Heart left ventricle (tissue), 16 donors: ENCODE results near the gene C5AR2. TPM values are rescaled to one million over a fixed set of nuclear protein-coding genes. Genes with fewer than 3 reads are reported as not detected.

Experiments
- ATAC-seq, 4 donors: fragments of 200-7000 bp; cut with Tn5 transposase; one replicate each; pipeline ENCODE4 v1.9.1; 2020 to 2022; ENCODE audit warnings: moderate library complexity in 4 of 4, mild to moderate bottlenecking in 3 of 4, moderate number of reproducible peaks in 1 of 4
- DNase-seq, 5 donors: peaks; one replicate each; pipeline ENCODE4 v3.0.0-alpha.2; 2020
- H3K27ac ChIP-seq, 12 donors: fragments of 200-600 bp; sonication (generic) in 4 of 12; one replicate each; pipeline versions ENCODE4 v1.5.0 to v1.8.0; 2016 to 2022; ENCODE audit warnings: mild to moderate bottlenecking in 2 of 12
- H3K27me3 ChIP-seq, 9 donors: fragments of 200-600 bp; sonication (generic) in 2 of 9; one replicate each; pipeline versions ENCODE4 v1.5.1 to v1.8.0; 2016 to 2022; ENCODE audit warnings: mild to moderate bottlenecking in 3 of 9
- H3K36me3 ChIP-seq, 9 donors: fragments of 200-600 bp; sonication (generic) in 2 of 9; one replicate each; pipeline versions ENCODE4 v1.5.0 to v1.8.0; 2018 to 2022; ENCODE audit warnings: mild to moderate bottlenecking in 2 of 9
- H3K4me1 ChIP-seq, 12 donors: fragments of 200-600 bp; sonication (generic) in 4 of 12; one replicate each; pipeline versions ENCODE4 v1.5.0 to v1.8.0; 2016 to 2022; ENCODE audit warnings: mild to moderate bottlenecking in 3 of 12
- H3K4me3 ChIP-seq, 12 donors: fragments of 200-600 bp; sonication (generic) in 4 of 12; one replicate each; pipeline versions ENCODE4 v1.5.0 to v1.8.0; 2017 to 2022; ENCODE audit warnings: mild to moderate bottlenecking in 9 of 12, moderate library complexity in 4 of 12
- H3K9me3 ChIP-seq, 12 donors: fragments of 200-600 bp; sonication (generic) in 4 of 12; one replicate each; pipeline versions ENCODE4 v1.5.0 to v1.8.0; 2016 to 2022; ENCODE audit warnings: mild to moderate bottlenecking in 1 of 12
- POLR2A ChIP-seq, 2 donors: fragments of 450-650 bp; IDR thresholded peaks; one replicate each; pipeline ENCODE4 v1.6.1; 2017; ENCODE audit warnings: antibody characterized with exemption in 2 of 2, mild to moderate bottlenecking in 2 of 2, moderate library complexity in 2 of 2
- WGBS, 4 donors: extraction: QIAGEN DNeasy Blood & Tissue Kit in 2 of 4; methylation state at CpG; one replicate each; pipeline versions ENCODE4 v1.1.5 to v1.1.7; 2013 to 2018; 5-methylcytosine and 5-hydroxymethylcytosine counted together
- intact Hi-C, 10 donors: fragments of 100-400 bp; cut with DNase I; formaldehyde crosslinking; loops; one replicate each; pipeline versions ENCODE4 v1.11.1 to v1.14.2; 2022
- polyA plus RNA-seq, 2 donors: library from polyadenylated mRNA; stranded (reverse); fragments of 200-250 nt; gene quantifications; one replicate each; pipeline ENCODE4 v1.2.3, GENCODE V29; 2013
- total RNA-seq, 9 donors: library from RNA; depleted of rRNA in 2 of 9; stranded (reverse); fragments of >200 nt in 2 of 9; fragmentation: NEBNext Ultra II Directional in 3 of 9; extraction: Animal tissue kit (Norgen Biotek cat#: 25700) in 3 of 9; gene quantifications; one replicate each; pipeline versions ENCODE4 v1.1.0 to v1.2.4, GENCODE V29; 2016 to 2023
- TF ChIP-seq, protein P1 (sequence below), 12 donors: fragments of 200-600 bp; sonication (generic) in 4 of 12; IDR thresholded peaks; one replicate each; pipeline versions ENCODE4 v1.5.0 to v1.8.0; 2018 to 2022; ENCODE audit warnings: antibody characterized with exemption in 12 of 12, mild to moderate bottlenecking in 5 of 12
- donor health status: ischemic (EF 13 %, LVEDD 7.1; RV severe dilation, severe dysfunction).
- donor health status: healthy with polysubstance abuse.
- donor health status: DM: no; HTN: yes; CAD: no.
- donor health status: DM: no; HTN: no; CAD: no.
- donor health status: ischemic (EF 25% LVEDD 6.9; RV normal size, moderate dysfunction).
- donor health status: ischemic (EF 25% LVEDD 5.7; RV mildly dilated, moderate dysfunction).
- donor health status: healthy.
- donor health status: DM: yes; HTN: yes; CAD: no.
- donor health status: ischemic (EF 35%, LVEDD 5.7; RV mildly dilated, moderate dysfunction).
- donor health status: nonischemic (EF 11% LVEDD 7.7; RV severe dilation, severe dysfunction).
- donor health status: DM: yes; HTN: yes; CAD: no.
- donor health status: PGD.
- donor health status: ischemic (EF 29% LVEDD 5.4; RV normal size, mild dysfunction).
- donor health status: nonischemic (EF 23%, LVEDD 6.1; RV moderate dilation, normal function).

The C5AR2 gene
- total and polyA plus RNA-seq, 11 donors, result 0.12 to 3.3 (median 0.55) TPM

DNA sequence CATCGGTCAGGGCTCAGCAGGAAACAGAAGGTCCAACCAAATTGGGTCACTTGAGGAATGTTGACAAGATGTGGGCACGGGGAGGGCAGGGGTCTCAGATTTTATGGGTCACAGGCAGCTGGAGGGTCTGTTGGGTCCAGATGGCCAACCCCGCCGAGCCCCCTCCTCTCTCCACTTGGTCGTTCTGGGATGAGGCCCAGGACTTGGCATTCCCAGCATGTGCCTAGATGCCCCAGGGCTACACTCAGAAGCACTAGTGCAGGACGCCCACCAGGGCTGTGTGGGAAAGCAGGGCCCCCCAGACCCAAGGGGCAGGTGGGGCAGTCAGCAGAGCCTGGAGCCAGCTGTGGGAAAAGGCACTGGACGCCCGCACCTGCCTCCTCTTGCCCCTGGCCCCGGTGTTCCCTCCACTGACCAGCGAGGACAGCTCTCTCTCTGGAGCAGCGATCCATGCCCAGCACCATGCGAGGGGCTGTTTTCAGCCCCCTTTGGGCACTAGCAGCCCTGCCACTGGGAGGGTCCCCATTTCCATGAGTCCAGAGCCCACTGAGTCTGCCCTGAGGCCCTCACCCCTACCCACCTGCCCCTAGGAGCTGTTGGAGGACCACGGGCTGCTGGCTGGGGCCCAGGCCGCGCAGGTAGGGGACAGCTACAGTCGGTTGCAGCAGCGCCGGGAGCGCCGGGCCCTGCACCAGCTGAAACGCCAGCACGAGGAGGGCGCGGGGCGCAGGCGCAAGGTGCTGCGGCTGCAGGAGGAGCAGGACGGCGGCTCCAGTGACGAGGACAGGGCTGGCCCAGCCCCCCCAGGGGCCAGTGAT lies 43.1 kb downstream of the C5AR2 start:
- no peak overlapping the region for H3K27ac ChIP-seq
- no peak overlapping the region for H3K4me3 ChIP-seq
- H3K9me3 ChIP-seq, result no peaks in the 10 kb centered on the region
- ATAC-seq, result no peak
- TF ChIP-seq POLR2A (IDR thresholded peaks at IDR 0.05), result no peak
- TF ChIP-seq, protein P1, sequence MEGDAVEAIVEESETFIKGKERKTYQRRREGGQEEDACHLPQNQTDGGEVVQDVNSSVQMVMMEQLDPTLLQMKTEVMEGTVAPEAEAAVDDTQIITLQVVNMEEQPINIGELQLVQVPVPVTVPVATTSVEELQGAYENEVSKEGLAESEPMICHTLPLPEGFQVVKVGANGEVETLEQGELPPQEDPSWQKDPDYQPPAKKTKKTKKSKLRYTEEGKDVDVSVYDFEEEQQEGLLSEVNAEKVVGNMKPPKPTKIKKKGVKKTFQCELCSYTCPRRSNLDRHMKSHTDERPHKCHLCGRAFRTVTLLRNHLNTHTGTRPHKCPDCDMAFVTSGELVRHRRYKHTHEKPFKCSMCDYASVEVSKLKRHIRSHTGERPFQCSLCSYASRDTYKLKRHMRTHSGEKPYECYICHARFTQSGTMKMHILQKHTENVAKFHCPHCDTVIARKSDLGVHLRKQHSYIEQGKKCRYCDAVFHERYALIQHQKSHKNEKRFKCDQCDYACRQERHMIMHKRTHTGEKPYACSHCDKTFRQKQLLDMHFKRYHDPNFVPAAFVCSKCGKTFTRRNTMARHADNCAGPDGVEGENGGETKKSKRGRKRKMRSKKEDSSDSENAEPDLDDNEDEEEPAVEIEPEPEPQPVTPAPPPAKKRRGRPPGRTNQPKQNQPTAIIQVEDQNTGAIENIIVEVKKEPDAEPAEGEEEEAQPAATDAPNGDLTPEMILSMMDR (IDR thresholded peaks at IDR 0.05), result no peak
- whole genome bisulfite sequencing, 4 donors, result 91 to 96% (median 95%) methylated on average over 17 to 30 of the region's 30 CpGs
- peaks cover 0 to 95% (median 82%) of the 10 kb centered on the region in 9 donors for H3K36me3 ChIP-seq
- H3K27me3 ChIP-seq, result no peaks in the 10 kb centered on the region
- no peak for DNase-seq
- intact Hi-C loops, result no loop called here
- H3K4me1 ChIP-seq, result peaks cover 0 to 16% (median 4%) of the 10 kb centered on the region in 12 donors

DNA sequence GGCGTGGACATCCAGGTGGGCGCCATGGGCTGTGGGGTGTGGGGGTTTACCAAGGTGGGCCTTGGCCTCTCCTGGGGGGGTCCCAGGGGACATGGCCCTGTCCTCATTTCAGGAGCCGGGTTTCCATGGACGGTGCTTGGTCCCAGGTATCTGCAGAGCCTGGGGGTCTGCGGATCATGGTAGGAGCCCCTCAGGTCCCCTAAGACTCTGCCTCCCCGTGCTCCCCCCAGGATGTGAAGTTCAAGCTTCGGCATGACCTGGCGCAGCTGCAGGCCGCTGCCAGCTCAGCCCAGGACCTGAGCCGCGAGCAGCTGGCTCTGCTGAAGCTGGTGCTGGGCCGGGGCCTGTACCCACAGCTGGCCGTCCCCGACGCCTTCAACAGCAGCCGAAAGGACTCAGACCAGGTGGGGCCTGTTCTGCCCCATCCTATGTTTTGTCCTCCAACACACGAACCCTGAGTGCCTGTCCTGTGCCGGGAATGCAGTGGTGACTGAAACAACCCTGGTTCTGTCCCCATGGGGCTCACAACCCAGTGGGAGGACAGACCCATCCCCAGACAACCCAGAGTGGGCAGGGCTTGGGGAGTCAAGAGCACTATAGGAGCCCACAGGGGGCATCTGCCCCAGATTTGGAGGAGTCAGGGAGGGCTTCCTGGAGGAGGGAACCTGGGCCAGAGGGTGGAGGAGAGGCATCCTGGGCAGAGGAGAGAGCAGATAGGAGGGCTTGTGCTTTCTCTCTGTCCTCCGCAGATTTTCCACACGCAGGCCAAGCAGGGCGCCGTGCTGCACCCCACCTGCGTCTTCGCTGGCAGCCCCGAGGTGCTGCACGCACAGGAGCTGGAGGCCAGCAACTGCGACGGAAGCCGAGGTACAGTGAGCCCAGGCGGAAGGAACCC lies 44.0 kb downstream of the C5AR2 start:
- TF ChIP-seq POLR2A (IDR thresholded peaks at IDR 0.05), result no peak
- TF ChIP-seq, protein P1 (IDR thresholded peaks at IDR 0.05), result no peak

DNA sequence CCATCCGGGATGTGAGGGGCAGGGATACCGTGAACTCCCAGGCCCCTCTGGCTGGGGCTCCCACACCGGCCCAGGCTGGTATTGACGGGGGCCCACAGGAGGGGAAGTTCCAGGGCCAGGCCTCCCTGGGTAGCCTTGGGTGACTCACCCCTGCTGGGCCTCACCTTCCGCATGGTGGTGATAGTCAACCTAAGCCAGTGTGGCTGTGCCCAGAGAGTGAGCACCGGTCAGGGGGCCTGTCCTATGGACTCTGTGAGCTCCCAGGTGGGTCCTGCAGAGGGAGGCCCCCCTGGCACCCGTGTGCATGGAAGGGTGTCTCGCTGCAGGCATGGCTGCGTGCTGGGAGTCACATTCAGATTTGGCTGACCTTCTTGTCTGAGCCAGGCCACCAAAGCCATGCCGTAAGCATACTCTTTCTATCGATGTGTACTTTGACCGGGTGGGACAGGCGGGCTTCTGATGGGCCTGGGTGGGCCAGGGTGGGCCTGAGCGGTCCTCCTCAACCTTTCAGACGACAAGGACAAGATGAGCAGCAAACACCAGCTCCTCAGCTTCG lies 44.7 kb downstream of the C5AR2 start:
- Histone ChIP-seq H3K27me3 (no peaks in the 10 kb centered on the region), H3K4me1 (peaks cover 0 to 16% (median 4%) of the 10 kb centered on the region in 12 donors), H3K27ac (peak overlapping the region in 7 of 12 donors; percentile 28 to 90 (median 54)), H3K36me3 (peaks cover 0 to 94% (median 81%) of the 10 kb centered on the region in 9 donors), H3K4me3 (no peak overlapping the region), H3K9me3 (no peaks in the 10 kb centered on the region)
- DNase-seq (no peak), ATAC-seq (peak in 1 of 4 donors; percentile 2)
- no peak for TF ChIP-seq POLR2A (IDR thresholded peaks at IDR 0.05)
- TF ChIP-seq, protein P1 (IDR thresholded peaks at IDR 0.05), result no peak
- WGBS, 4 donors, result 84 to 87% (median 86%) methylated on average over 8 to 16 of the region's 16 CpGs
- intact Hi-C loops, result no loop called here

More for the DNA sequence above, 44.0 kb downstream of the C5AR2 start:
- WGBS, 4 donors, result 96 to 97% (median 97%) methylated on average over 21 to 30 of the region's 30 CpGs
- Histone ChIP-seq H3K27ac (peak overlapping the region in 1 of 12 donors; percentile 90), H3K36me3 (peaks cover 0 to 94% (median 80%) of the 10 kb centered on the region in 9 donors), H3K4me1 (peaks cover 0 to 16% (median 3%) of the 10 kb centered on the region in 12 donors), H3K27me3 (no peaks in the 10 kb centered on the region), H3K9me3 (no peaks in the 10 kb centered on the region), H3K4me3 (no peak overlapping the region)
- intact Hi-C loops, result no loop called here
- ATAC-seq, result no peak
- DNase-seq, result no peak
